ENCODE data around the gene SPON1.
"Not testable (repeated sequence)": the region's sequence is repeated elsewhere in the genome, so short reads cannot be mapped to it uniquely, and the experiment has no call there.

Gene SPON1

DNA sequence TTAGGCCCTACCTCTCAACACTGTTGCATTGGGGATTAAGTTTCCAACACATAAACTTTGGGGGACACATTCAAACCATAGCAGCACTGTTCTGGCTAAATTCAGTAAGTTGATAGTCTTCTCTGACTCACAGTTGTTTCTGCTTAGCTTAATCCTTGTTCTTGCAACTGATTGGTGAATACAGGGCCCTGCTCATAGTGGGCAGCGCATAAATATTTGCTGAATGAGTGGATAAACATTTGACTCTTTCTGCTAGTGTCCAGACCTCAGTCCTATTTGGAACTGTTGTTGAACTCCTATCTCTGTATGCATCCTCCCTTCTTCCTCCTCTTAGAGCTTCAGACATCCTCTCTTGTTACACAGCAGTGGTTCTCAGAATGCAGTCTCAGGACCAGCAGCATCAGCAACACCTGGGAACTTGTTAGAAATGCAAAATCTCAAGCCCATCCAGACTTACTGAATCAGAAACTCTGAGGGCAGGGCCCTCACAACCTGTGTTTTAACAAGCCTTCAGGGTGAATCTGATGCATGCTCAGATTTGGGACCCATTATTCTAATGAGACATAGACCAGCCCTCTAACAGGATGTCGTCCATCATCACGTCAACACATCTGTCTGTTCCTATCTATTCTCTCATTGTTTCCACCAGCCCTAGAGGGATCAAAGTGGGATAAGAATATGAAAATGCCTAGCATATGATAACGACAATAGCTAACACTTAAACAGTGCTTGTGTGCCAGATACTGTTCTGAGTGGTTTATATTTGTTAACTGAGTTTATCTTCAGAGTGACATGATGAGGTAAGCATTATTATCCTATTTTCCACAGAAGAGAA lies 22.3 kb downstream of the SPON1 start:
- Histone ChIP-seq H3K9me3 (ENCODE audit: low read length) (no peaks in the 10 kb centered on the region), H3K4me1 (ENCODE audit: insufficient read depth, low read length) (peaks cover 36% of the 10 kb centered on the region), H3K4me3 (ENCODE audit: low read depth in 1 of 2, low read length in 2 of 2) (no peak overlapping the region), H3K9ac (ENCODE audit: low read length) (no peak overlapping the region), H3K27ac (ENCODE audit: low read depth, low read length) (no peak overlapping the region), H3K36me3 (ENCODE audit: insufficient read depth, low read length) (no peaks in the 10 kb centered on the region), H3K27me3 (ENCODE audit: control insufficient read depth in 1 of 2, insufficient read depth in 2 of 2, low read length in 2 of 2) (no peaks in the 10 kb centered on the region)

GRCh38 chr11:13986695-13987094 lies 24.2 kb downstream of the SPON1 start:
- H3K9me3 ChIP-seq (ENCODE audit: low read length); H3K9ac ChIP-seq (ENCODE audit: low read length); H3K27me3 ChIP-seq (ENCODE audit: control insufficient read depth in 1 of 2, insufficient read depth in 2 of 2, low read length in 2 of 2); H3K36me3 ChIP-seq (ENCODE audit: insufficient read depth, low read length); H3K4me3 ChIP-seq (ENCODE audit: low read depth in 1 of 2, low read length in 2 of 2); H3K27ac ChIP-seq (ENCODE audit: low read depth, low read length): not testable (repeated sequence)
- peaks cover 36% of the 10 kb centered on the region for H3K4me1 ChIP-seq (ENCODE audit: insufficient read depth, low read length)

DNA sequence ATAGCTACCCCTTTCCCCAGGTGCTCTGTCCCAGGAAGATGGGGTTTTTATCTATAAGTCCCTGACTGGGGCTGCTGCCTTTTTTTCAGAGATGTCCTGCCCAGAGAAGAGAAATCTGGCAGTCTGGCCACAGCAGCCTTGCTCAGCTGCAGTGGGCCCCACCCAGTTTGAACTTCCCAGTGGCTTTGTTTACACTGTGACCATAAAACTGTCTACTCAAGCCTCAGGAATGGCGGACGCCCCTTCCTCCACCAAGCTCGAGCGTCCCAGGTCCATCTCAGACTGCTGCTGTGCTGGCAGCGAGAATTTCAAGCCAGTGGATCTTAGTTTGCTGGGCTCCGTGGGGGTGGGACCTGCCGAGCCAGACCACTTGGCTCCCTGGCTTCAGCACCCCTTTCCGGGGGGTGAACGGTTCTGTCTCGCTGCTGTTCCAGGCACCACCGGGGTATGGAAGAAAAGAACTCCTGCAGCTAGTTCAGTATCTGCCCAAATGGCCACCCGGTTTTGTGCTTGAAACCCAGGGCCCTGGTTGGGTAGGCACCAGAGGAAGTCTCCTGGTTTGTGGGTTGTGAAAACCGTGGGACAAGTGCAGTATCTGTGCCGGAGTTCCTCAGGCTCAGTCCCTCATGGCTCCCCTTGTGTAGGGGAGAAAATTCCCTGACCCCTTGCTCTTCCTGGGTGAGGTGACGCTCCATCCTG lies 29.8 kb downstream of the SPON1 start:
- not testable (repeated sequence) for H3K27ac ChIP-seq (ENCODE audit: low read depth, low read length); H3K27me3 ChIP-seq (ENCODE audit: control insufficient read depth in 1 of 2, insufficient read depth in 2 of 2, low read length in 2 of 2); H3K36me3 ChIP-seq (ENCODE audit: insufficient read depth, low read length); H3K9me3 ChIP-seq (ENCODE audit: low read length); H3K4me1 ChIP-seq (ENCODE audit: insufficient read depth, low read length); H3K9ac ChIP-seq (ENCODE audit: low read length)
- H3K4me3 ChIP-seq (ENCODE audit: low read depth in 1 of 2, low read length in 2 of 2): peak overlapping the region in 1 of 2 donors; percentile 35

DNA sequence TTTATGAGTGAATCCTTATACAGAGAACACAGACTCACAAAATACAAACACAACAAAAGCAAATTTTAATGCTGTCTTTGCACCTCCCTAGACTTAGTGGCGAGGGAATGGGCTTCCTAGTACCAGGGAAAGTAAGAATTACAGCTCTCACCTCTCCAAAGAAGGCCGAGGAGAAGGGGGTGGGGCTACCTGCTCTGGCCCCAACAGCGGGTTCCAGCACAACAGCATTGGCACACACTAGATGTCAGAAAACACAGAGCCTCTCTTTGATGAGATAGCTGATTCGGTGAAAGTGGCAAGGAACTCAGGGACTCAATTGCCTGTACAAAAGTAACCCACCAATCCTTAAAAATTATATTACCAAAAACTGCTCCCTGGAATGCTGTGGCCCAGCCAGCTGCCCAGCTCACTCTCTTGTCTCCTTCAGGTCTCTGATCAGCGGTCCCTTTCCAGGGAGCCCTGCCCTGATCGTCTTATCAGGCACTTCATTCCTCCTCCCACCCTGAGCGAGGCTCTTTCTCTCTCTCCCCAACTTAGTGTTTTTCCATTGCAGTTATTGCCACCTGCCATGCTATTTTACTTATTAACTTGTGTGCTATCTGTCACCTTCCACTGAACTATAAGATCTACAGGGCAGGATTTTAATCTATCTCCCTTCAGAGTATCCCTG lies 30.7 kb downstream of the SPON1 start:
- H3K4me3 ChIP-seq (ENCODE audit: low read depth in 1 of 2, low read length in 2 of 2): no peak overlapping the region
- H3K27me3 ChIP-seq (ENCODE audit: control insufficient read depth in 1 of 2, insufficient read depth in 2 of 2, low read length in 2 of 2): no peaks in the 10 kb centered on the region
- no peak overlapping the region for H3K9ac ChIP-seq (ENCODE audit: low read length)
- H3K36me3 ChIP-seq (ENCODE audit: insufficient read depth, low read length): no peaks in the 10 kb centered on the region
- no peaks in the 10 kb centered on the region for H3K4me1 ChIP-seq (ENCODE audit: insufficient read depth, low read length)
- no peaks in the 10 kb centered on the region for H3K9me3 ChIP-seq (ENCODE audit: low read length)
- no peak overlapping the region for H3K27ac ChIP-seq (ENCODE audit: low read depth, low read length)

- H3K4me3 ChIP-seq (ENCODE audit: low read depth in 1 of 2, low read length in 2 of 2): no peak overlapping the region
- H3K4me1 ChIP-seq (ENCODE audit: insufficient read depth, low read length): no peaks in the 10 kb centered on the region
- H3K27me3 ChIP-seq (ENCODE audit: control insufficient read depth in 1 of 2, insufficient read depth in 2 of 2, low read length in 2 of 2): no peaks in the 10 kb centered on the region
- no peaks in the 10 kb centered on the region for H3K9me3 ChIP-seq (ENCODE audit: low read length)
- H3K9ac ChIP-seq (ENCODE audit: low read length): no peak overlapping the region
- H3K36me3 ChIP-seq (ENCODE audit: insufficient read depth, low read length): no peaks in the 10 kb centered on the region
- no peak overlapping the region for H3K27ac ChIP-seq (ENCODE audit: low read depth, low read length)
Observed at GRCh38 chr11:13997881-13998280, 35.4 kb downstream of the SPON1 start.

- Histone ChIP-seq H3K4me3 (ENCODE audit: low read depth in 1 of 2, low read length in 2 of 2) (no peak overlapping the region), H3K27ac (ENCODE audit: low read depth, low read length) (no peak overlapping the region), H3K36me3 (ENCODE audit: insufficient read depth, low read length) (no peaks in the 10 kb centered on the region)
Observed at GRCh38 chr11:13999704-14000103, 37.2 kb downstream of the SPON1 start.

GRCh38 chr11:14001597-14001996 lies 39.1 kb downstream of the SPON1 start:
- no peaks in the 10 kb centered on the region for H3K9me3 ChIP-seq (ENCODE audit: low read length)
- no peak overlapping the region for H3K27ac ChIP-seq (ENCODE audit: low read depth, low read length)
- no peaks in the 10 kb centered on the region for H3K4me1 ChIP-seq (ENCODE audit: insufficient read depth, low read length)
- H3K4me3 ChIP-seq (ENCODE audit: low read depth in 1 of 2, low read length in 2 of 2): no peak overlapping the region
- no peak overlapping the region for H3K9ac ChIP-seq (ENCODE audit: low read length)
- H3K36me3 ChIP-seq (ENCODE audit: insufficient read depth, low read length): no peaks in the 10 kb centered on the region
- H3K27me3 ChIP-seq (ENCODE audit: control insufficient read depth in 1 of 2, insufficient read depth in 2 of 2, low read length in 2 of 2): no peaks in the 10 kb centered on the region

More at GRCh38 chr11:13999704-14000103, 37.2 kb downstream of the SPON1 start:
- H3K4me1 ChIP-seq (ENCODE audit: insufficient read depth, low read length): no peaks in the 10 kb centered on the region
- H3K9me3 ChIP-seq (ENCODE audit: low read length): no peaks in the 10 kb centered on the region
- no peak overlapping the region for H3K9ac ChIP-seq (ENCODE audit: low read length)
- no peaks in the 10 kb centered on the region for H3K27me3 ChIP-seq (ENCODE audit: control insufficient read depth in 1 of 2, insufficient read depth in 2 of 2, low read length in 2 of 2)

DNA sequence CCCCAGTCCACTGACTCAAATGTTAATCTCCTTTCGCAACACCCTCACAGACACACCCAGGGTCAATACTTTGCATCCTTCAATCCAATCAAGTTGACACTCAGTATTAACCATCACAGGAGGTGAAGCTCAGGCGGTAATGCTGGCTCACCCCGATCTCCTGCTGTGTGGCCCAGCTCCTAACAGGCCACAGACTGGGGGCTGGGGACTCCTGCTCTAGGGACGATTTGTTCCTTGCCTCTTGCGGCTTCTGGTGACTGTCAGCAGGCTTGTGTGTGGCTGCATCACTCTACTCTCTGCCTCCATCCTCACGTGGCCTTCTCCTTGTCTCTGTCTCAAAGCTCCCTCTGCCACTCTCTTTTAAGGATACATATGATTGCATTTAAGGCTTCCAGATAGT lies 45.0 kb downstream of the SPON1 start:
- no peak overlapping the region for H3K4me3 ChIP-seq (ENCODE audit: low read depth in 1 of 2, low read length in 2 of 2)
- H3K4me1 ChIP-seq (ENCODE audit: insufficient read depth, low read length): no peaks in the 10 kb centered on the region
- H3K9ac ChIP-seq (ENCODE audit: low read length): no peak overlapping the region
- no peaks in the 10 kb centered on the region for H3K36me3 ChIP-seq (ENCODE audit: insufficient read depth, low read length)
- no peaks in the 10 kb centered on the region for H3K9me3 ChIP-seq (ENCODE audit: low read length)
- H3K27me3 ChIP-seq (ENCODE audit: control insufficient read depth in 1 of 2, insufficient read depth in 2 of 2, low read length in 2 of 2): no peaks in the 10 kb centered on the region
- no peak overlapping the region for H3K27ac ChIP-seq (ENCODE audit: low read depth, low read length)

GRCh38 chr11:14010665-14011064 lies 48.1 kb downstream of the SPON1 start:
- Histone ChIP-seq H3K4me3 (ENCODE audit: low read depth in 1 of 2, low read length in 2 of 2) (no peak overlapping the region), H3K4me1 (ENCODE audit: insufficient read depth, low read length) (no peaks in the 10 kb centered on the region), H3K36me3 (ENCODE audit: insufficient read depth, low read length) (no peaks in the 10 kb centered on the region), H3K9me3 (ENCODE audit: low read length) (no peaks in the 10 kb centered on the region), H3K27me3 (ENCODE audit: control insufficient read depth in 1 of 2, insufficient read depth in 2 of 2, low read length in 2 of 2) (no peaks in the 10 kb centered on the region), H3K9ac (ENCODE audit: low read length) (no peak overlapping the region), H3K27ac (ENCODE audit: low read depth, low read length) (no peak overlapping the region)

DNA sequence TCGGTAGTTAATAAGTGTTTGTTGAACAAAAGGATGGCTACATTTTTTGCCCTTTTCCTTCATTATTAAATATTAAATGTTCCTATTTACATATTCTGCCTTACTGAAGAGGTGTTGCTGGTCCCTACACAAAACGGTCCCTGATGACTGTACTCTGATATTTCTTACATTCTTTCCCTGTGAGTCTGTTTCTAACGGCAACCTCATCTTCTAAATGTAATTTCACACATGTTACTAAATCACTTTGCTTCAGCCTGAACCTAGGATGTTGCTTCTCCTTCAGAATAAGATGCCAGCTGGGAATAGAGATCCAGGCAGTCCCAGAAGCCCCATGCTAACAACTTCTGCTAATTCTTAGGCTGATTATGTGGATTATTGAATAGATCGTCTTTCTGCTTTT lies 50.3 kb downstream of the SPON1 start:
- no peaks in the 10 kb centered on the region for H3K9me3 ChIP-seq (ENCODE audit: low read length)
- H3K4me1 ChIP-seq (ENCODE audit: insufficient read depth, low read length): no peaks in the 10 kb centered on the region
- H3K4me3 ChIP-seq (ENCODE audit: low read depth in 1 of 2, low read length in 2 of 2): no peak overlapping the region
- H3K27ac ChIP-seq (ENCODE audit: low read depth, low read length): no peak overlapping the region
- H3K9ac ChIP-seq (ENCODE audit: low read length): no peak overlapping the region
- no peaks in the 10 kb centered on the region for H3K36me3 ChIP-seq (ENCODE audit: insufficient read depth, low read length)
- H3K27me3 ChIP-seq (ENCODE audit: control insufficient read depth in 1 of 2, insufficient read depth in 2 of 2, low read length in 2 of 2): no peaks in the 10 kb centered on the region

DNA sequence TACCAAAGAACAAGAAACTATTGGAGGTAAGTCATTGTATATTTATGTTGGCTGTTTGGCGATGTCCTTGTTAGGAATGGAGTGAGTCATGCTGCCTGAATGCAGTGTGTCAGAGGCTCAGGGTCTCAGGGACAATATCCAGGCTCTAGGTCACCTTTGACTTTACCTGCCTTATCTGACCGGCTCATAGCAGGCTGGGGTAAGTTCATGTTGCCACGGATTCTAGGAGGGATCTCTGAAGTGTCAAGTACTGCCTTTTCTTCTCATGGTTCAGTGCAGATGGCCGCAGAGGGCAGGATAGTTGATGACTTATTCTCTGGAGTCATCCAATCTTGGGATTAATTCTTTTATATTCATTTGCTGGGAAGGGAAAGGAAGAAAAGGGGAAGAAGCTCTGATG lies 53.2 kb downstream of the SPON1 start:
- Histone ChIP-seq H3K9ac (ENCODE audit: low read length) (no peak overlapping the region), H3K4me3 (ENCODE audit: low read depth in 1 of 2, low read length in 2 of 2) (no peak overlapping the region), H3K9me3 (ENCODE audit: low read length) (no peaks in the 10 kb centered on the region), H3K27me3 (ENCODE audit: control insufficient read depth in 1 of 2, insufficient read depth in 2 of 2, low read length in 2 of 2) (no peaks in the 10 kb centered on the region), H3K27ac (ENCODE audit: low read depth, low read length) (no peak overlapping the region), H3K4me1 (ENCODE audit: insufficient read depth, low read length) (no peaks in the 10 kb centered on the region), H3K36me3 (ENCODE audit: insufficient read depth, low read length) (no peaks in the 10 kb centered on the region)

All from muscle layer of colon (tissue), 2 donors.